ENCODE measurements around the gene LRRC52.

Gene LRRC52, protein sequence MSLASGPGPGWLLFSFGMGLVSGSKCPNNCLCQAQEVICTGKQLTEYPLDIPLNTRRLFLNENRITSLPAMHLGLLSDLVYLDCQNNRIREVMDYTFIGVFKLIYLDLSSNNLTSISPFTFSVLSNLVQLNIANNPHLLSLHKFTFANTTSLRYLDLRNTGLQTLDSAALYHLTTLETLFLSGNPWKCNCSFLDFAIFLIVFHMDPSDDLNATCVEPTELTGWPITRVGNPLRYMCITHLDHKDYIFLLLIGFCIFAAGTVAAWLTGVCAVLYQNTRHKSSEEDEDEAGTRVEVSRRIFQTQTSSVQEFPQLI

DNA sequence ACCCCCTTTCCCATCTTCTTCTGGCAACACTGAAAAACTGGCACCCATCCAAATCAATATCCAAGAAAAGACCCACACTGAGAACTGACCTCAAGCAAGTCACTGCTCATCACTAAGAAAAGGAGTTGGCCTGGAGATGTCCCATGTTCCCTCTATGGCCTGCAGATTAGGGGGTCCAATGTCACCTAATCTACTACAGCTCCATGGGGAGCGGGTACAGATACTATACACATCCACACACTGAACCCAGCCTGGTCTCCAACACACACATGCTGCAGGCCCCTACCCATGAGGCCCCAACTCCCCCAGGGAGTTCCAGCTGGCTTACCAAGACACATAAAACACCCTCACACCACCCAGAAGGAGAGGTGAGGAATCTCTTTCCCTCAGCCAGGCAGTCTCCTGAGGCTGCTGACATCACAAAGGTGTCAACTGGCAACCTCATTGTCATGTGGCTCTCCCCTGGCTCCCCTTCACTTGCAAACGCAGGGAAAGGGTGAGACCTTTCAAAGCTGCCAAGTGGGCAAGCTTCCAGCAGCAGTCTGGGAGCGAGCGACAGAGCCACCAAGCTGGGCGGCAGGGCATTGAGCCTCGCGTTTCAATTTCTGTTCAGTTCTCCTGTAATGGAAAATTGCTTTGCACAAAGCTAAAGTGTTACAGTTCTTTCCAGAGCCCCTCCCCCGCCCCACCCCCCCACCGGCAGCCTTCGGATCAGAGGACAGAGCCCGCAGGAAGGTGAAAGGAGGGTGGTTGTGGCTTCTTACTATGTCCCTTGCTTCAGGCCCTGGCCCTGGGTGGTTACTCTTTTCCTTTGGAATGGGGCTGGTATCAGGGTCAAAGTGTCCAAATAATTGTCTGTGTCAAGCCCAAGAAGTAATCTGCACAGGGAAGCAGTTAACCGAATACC, at the start of gene LRRC52:
Gene LRRC52 (plus strand): TSS at position 469 of the 907 bp plus-strand sequence. CDS start 297 bp downstream, at position 766.
- DNase-seq (ENCODE audit: low read depth): no peak

DNA sequence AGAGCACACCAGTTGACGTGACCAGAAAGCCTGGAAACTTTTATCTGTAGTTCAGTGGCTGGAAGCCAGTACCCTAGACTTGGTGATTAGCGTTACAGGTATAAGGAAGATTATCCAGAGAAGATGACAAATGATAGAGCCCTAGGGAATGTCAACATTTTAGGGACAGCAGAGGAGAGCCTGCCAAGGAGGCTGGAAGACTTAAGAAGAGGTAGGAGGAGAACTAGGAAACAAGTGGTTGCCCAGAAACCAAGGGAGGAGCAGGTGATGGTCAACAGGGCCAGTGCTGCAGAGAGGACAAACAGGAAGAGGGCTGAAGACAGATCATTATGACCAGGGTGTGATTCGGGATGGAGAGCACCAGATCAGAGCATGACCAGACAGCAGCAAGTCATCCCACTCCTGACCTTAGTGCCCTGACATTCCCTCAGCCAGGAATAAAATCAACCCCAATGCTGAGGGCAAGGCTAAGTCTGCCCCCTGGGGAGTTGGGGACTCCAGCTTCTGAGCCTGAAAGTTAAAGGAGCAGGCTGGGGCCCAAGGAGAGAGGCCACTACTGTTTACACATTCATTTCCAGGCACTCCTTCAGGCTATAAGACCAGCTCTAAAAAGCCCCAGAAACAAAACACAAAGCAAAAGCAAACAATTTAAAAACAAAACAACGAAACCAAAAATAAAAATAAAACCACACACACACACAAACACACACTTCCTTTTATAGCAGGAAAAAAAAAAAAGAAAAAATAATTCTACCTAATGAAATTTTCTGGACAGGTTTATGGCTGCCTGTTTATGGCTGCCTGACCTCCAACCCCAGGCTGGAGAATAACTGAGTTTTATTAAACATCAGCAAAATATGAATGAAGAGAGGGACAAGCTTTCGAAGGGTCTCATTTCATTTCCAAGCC, 48.6 kb upstream of the LRRC52 start:
- DNase-seq (ENCODE audit: low read depth): no peak

DNA sequence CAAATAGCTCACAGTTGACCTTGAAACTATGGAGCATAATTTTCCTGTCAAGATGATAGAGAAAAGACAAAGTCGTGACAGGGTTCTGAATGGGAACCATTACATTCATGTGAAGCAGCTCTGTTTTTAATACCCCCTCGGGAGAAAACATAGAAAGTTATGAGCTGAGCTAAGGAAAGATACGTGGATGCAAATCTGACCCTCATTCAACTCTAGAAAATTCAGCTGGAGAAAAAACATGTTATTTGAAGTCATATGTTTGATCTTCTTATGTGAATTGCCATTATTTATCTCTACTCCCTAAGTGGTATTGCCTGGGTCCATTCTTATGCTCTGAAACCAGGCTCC, 48.0 kb upstream of the LRRC52 start:
- DNase-seq (ENCODE audit: low read depth): no peak

DNA sequence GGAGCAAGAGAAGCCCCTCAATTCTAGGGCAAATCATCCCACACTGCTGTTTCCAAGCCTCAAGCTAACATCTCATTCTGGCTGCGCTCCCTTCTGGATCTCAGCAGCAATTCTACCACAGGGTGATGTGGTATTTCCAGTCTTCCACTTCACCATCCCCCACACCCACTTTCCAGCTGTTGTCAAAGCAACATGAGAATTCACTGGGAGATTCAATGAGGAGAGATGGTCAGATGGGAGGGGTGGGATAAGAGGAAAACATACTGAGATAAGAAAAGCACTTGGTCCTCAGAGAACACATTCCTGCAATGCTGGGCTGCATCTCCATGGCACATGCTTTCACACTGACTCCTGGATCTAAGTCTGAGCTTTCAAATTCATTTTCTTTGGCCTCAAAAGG, 47.3 kb upstream of the LRRC52 start:
- no peak for DNase-seq (ENCODE audit: low read depth)

DNA sequence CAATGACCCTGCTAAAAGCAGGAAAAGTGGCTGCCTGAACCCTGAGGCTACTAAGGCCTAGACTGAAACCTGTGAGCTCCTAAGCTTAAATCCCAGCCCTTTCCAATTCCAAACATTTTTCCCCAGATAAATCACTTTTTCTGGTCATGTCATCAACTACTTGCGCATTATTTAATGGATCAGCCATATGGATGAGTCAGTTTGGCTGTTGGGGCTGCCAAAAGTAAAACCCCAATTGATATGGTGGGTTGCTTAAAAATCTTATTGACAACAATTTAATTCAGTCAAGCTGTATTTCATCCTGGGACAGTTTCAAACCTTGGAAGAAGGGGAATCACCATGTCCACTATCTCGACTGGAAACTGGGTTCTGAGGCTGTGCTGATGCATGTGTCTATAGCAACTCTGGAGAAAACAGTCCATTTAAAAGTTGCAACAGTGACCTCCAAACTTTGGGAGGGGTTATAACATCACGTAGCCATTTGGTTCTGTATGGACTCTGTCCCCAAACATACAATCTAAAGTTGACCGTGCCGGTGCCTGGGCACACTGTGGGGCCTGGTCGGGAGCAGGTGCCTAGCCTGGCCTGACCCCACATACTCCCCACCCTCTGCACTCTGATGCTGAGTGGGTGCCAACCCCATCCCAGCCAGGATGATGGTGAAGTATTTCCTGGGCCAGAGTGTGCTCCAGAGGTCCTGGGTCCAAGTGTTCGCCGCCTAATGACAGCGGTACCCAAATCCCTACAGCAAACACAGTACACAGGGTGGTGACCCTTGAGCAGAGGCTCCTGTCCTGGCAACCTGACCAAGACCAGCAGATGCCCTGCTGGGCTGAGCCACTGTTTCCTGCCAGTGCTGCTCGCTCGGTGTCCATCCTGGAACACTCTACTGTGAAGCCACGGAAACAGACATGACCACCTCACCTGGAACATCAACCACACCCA, 46.5 kb upstream of the LRRC52 start:
- no peak for DNase-seq (ENCODE audit: low read depth)

DNA sequence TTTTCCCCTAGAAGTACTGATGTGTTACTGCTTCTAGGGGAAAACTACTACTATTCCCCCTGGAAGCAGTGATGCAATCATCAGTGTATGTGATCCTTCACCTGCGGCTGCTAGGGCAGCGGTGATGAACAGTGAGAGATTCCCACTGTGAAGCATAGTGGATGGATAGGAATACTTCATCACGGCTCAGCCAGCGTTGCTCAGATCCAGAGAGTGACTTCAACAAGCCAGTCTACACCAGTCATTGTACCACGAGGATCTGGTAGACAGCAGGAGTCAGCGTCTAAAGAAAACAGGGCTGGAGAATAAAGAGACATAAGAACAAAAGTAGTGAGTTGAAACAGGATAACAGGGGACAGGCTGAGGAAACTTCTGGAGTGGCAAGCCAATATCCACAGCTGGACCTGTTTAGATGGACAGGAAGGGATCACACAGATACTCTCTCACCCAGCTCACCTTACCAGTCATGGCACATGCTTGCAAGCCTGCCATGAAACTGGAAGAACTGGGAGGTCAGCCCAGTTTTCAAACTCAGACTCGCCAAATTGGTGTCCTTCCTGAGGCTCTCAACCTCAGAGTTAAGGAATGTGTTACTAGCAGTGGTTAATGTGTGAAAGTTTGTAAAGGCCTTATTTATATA, 42.4 kb upstream of the LRRC52 start:
- no peak for DNase-seq (ENCODE audit: low read depth)

DNA sequence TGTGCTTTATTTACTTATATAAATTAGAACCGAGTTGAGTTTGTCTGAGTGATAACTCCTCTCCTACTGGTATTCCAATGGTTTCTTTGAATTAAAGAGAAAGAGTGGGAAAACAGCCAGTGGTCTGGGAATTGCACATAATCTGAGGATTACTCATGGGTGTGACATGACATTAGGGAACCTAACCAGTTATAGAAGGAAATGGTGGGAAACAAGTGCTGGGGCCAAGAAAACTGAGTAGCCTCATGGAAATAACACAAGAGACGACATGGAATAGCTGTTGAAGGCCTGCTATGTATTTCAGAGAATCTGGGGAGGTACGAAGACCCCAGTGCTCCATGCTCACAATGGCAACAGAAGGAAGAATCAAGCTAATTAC, 41.8 kb upstream of the LRRC52 start:
- no peak for DNase-seq (ENCODE audit: low read depth)

DNA sequence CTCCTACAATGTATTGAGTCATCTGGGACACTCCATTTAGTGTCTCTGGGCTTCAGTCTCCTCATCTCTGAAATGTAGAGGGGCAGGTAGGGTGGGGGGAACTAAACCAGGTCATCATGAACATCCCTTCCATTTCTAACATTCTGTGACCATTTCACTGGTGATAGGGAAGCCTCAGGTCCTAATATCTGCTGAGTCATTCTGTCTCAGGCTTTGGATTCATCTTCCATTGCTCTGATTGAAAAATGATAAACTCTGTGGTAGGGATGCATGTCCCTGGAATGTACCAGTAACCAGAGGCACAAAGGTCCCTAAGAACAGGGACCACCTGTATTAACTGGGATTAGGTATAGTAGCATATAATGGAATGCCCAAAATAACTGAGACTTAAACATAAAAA, 36.2 kb upstream of the LRRC52 start:
- no peak for DNase-seq (ENCODE audit: low read depth)

DNA sequence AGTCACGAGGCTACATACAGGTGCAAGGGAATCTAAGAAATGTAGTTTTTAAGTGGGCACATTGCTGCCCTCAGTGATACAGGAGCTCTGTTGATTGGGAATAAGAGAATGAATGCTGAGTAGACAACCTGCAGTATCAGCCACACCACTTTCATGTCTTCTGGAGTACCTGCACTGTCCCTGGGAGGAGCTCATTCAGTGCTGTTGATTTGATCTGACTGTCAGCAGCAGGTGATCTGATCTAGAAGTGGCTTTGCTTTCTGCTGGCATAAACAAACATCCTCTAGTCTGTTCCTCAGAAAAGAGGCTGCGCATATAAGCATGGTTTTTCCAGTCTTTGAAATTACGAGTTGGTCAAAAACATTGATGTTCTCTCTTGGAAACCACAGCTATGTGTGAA, 35.5 kb upstream of the LRRC52 start:
- no peak for DNase-seq (ENCODE audit: low read depth)

DNA sequence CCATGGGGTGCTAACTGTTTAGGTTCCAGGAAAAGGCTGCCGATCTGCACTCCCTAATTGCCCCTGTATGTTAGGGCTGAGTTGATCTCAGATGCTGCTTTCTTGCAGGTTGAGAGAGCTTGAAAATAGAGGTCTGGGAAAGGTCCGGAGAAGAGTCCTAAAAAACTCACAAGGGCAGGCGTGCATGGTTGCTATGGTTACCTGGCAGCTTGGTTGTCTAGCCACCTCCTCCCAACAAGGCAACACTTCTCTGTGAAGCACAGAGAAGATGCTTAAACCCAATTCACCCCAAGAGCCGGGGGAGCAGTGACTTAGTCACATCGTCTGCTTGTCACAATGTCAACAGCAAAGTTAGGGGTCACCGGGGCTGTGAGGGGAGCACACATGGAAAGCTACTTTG, 31.0 kb upstream of the LRRC52 start:
- DNase-seq (ENCODE audit: low read depth): no peak

DNA sequence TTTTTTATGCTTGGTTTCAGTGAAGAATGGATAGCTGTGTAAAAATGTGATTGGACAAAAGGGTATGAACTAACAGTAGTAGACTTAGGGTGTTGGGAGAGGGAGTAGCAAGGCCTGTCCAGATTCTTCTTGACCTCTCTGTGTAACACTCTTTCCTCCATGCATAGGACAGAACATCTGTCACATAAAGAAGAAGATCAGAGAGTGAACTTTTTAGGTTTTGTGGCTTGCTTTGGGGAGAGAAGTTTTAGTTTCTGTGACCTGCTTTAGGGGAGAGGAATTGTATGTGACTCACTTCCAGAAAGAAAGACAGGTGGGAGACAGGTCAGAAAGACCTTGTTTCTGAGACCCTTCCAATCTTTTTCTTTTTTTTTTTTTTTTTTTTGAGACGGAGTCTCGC, 27.3 kb upstream of the LRRC52 start:
- no peak for DNase-seq (ENCODE audit: low read depth)

DNA sequence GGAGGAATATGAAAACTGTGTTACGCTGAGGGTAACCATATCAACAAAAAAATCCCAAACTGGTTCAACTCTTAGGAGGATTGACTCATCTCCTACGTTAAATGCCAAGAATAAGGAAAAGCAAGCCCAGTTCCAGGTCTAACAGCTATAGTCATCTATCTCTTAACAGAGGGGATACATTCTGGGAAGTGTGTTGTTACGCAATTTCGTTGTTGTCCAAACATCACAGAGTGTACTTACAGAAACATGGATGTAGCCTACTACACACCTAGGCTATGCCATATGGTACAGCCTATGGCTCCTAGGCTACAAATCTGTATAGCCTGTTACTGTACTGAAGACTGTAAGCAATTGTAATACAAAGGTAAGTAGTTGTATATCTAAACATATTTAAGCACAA, 23.2 kb upstream of the LRRC52 start:
- no peak for DNase-seq (ENCODE audit: low read depth)

DNA sequence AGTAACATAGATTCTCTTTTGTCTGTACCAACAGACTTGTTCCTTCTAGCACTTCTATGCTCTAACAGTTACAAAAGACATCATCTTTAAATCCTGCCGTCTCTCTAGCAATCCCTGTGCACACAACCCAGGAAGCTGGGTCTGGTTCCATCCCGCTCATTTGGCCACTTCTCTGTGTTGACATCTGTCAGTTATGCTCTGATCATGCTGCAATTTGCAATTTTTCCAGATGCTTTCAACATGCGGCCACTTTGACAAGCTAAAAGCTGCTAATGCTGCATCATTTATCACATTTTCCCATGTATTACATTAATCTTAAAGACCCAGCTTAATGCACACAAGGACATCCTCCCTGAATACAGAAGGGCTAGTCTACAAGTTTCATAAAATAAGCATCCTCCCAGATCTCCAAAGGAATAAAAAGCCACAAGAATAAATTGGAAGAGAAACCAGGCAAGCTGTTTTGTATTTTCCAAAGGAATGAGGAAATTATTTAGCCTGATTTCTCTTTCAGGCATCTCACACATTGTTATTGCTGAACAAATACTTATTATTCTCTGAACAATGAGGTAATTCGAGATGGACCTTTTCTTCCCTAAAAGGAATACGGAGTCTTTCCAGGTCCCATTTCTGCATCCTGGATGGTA, 19.0 kb upstream of the LRRC52 start:
- no peak for DNase-seq (ENCODE audit: low read depth)

DNA sequence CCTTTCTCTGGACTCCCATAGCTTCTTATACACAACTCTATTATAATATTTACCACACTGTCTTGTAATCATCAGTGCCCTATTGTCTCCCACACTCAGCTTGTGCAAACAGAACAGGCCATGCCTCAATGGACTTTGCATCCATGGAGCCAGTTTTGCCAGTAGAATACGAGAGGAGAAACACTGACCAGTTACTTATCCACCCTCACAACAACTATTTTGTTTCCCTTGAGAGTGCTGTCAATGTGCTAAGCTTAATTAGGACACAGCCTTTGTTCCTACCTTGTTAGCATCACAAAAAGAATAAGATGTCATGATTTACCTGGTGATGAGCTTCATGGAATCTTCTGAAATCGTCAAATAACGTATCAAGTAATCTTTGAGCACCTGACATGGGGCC, 18.1 kb upstream of the LRRC52 start:
- DNase-seq (ENCODE audit: low read depth): no peak

DNA sequence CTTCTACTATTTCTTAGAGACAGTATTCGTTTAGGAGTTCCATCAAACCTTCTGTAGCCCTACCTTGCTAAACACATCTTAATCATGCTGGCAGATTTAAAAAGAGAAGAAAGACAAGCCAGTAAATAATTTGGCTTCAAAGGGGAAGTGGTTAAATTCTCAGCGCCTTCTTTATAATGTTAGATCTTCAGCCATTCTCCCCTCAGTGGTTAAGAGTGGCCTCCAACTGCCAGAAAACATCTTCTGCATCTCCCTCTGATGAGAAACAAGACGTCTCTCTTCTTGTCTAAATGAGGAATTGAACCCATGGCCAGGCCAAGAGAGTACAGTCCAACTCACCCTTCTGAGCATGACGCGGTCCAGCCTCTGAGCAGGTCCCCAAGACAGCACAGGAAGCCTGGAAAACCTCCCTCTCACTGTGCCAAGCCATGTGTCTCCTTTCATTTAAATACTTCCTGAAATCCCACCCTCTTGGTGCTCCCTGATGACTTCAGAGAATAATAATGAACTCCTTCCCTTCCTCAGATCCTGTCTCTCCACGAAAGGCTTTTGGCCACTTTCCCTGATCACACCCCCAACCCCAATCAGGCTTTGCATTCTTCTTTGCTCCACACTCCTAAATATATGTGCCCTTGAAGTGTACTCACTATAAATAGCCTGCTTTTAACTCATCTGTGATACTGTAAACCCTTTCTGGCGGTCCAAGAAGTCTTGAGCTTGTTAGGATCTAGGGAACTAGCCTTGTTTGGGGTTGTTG, 16.4 kb upstream of the LRRC52 start:
- DNase-seq (ENCODE audit: low read depth): no peak

DNA sequence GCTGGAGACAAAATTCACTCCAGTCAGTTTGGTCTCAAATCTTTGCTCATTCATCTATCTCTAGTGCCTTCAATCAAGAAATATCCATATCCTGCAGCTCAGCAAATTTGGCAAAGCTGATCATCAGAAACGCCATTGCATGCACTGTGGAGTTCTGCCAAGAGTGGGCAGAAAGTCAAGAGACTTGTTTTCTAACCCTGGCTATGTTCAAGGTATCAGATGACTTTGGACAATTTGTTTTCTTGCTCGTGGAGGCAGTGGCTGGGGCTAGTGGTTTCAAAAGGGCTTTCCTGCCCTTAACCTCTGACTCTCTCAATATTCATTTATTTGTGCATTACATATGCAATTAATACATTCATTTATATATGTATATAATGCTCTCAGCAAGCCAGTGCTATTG, 12.8 kb upstream of the LRRC52 start:
- no peak for DNase-seq (ENCODE audit: low read depth)

DNA sequence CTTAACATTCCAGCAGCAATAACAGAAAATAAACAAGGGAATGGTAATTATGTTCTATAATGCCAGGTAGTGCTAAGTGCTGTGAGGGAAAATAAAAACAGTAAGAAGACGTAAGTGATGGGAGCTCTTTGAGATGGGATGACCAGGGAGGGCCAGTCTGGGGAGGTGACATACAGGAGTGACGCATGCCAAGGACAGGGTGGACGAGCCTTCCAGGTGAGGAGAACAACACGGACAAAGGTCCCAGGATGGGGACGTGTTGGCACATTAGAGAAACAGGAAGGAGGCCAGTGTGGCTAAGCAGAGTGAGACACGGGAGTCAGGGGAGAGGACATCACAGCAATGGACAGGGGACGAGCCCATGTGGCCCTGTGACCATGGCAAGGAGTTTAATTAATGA, 11.7 kb upstream of the LRRC52 start:
- DNase-seq (ENCODE audit: low read depth): no peak

DNA sequence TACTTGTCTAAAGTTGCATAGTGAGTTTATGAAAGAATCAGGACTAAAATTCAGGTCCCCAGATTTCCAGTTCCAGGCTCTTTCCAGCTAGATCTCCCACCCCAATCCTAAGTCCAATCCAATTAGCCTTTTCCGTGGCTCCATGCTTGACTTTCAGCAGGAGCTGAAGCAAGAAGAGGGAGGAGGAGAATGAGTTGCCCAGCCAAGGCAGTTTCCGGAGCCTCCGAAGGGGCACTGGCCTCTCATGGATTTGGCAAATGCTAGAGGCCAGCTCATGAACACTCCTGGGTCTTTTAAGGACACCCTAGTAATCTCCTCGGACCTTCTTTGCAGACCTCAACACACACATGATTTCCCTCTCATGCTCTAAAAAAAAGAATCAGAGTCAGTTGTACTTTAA, 10.5 kb upstream of the LRRC52 start:
- DNase-seq (ENCODE audit: low read depth): no peak

DNA sequence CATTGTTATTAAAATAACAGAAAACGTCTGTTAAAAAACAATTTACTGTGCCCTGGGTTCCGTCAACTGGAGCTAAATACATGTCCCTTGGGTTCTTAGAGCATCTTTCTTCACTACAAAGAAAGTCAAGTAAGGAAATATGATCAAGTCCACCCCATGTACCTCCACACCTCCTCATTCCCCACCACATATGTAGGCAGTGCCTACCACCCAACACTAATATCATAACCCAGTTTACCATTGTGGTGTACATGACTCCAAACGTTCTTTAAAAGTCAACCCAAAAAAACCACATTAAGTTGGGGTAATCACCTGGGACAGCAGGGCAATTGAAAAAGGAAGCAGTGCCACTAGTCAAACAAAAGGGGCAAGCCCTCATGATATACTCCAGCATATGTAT, 7.8 kb upstream of the LRRC52 start:
- DNase-seq (ENCODE audit: low read depth): no peak
